Limb (tissue), 2 donors: ENCODE measurements around the gene RAP2B.
"Not testable (repeated sequence)": the region's sequence is repeated elsewhere in the genome, so short reads cannot be mapped to it uniquely, and the experiment has no call there.

ENCODE experiments used
- DNase-seq, 2 donors: peaks; one replicate each; pipeline ENCODE4 v3.0.0-alpha.2; 2016; ENCODE audit errors: extremely low spot score in 2 of 2

Gene RAP2B

GRCh38 chr3:153193786-153194476, 31.9 kb downstream of the RAP2B start:
- DNase-seq, result not testable (repeated sequence)

GRCh38 chr3:153195349-153195879, 33.4 kb downstream of the RAP2B start:
- DNase-seq, result no peak

- DNase-seq, result no peak
Measured at GRCh38 chr3:153209596-153209995, 47.6 kb downstream of the RAP2B start.

- no peak for DNase-seq
Measured at GRCh38 chr3:153210146-153210545, 48.1 kb downstream of the RAP2B start.

- DNase-seq, result no peak
Measured at GRCh38 chr3:153210660-153211059, 48.6 kb downstream of the RAP2B start.

- DNase-seq, result no peak
Measured at GRCh38 chr3:153215497-153215896, 53.5 kb downstream of the RAP2B start.

- peak; percentile 49 for DNase-seq
Measured at GRCh38 chr3:153215966-153216365, 53.9 kb downstream of the RAP2B start.

GRCh38 chr3:153216928-153217327, 54.9 kb downstream of the RAP2B start:
- DNase-seq, result no peak

GRCh38 chr3:153219146-153219545, 57.1 kb downstream of the RAP2B start:
- no peak for DNase-seq
